KMS-11 (cell line): ENCODE measurements around the gene ADAMTSL2.

ENCODE experiments used
- H2AFZ ChIP-seq: fragments of 200-600 bp; sonication (generic); 2 replicates; pipeline ENCODE4 v1.6.1; 2016; ENCODE audit warnings: antibody characterized with exemption, mixed run types, low read depth
- H3K27ac ChIP-seq: fragments of 200-600 bp; sonication (generic); 2 replicates; pipeline ENCODE4 v1.6.1; 2016; ENCODE audit warnings: mild to moderate bottlenecking, mixed run types
- H3K27me3 ChIP-seq: fragments of 200-600 bp; sonication (generic); 2 replicates; pipeline ENCODE4 v1.6.1; 2017; ENCODE audit warnings: mild to moderate bottlenecking, low read depth, mixed run types, moderate library complexity; ENCODE audit not compliant: insufficient read depth
- H3K36me3 ChIP-seq: fragments of 200-600 bp; sonication (generic); 2 replicates; pipeline ENCODE4 v1.6.1; 2017; ENCODE audit warnings: mild to moderate bottlenecking, mixed run types; ENCODE audit not compliant: insufficient read depth
- H3K4me1 ChIP-seq: fragments of 200-600 bp; sonication (generic); 2 replicates; pipeline ENCODE4 v1.6.1; 2016; ENCODE audit warnings: mild to moderate bottlenecking, low read depth, mixed run types; ENCODE audit not compliant: poor library complexity, severe bottlenecking
- H3K4me2 ChIP-seq: fragments of 200-600 bp; sonication (generic); 2 replicates; pipeline ENCODE4 v1.7.0; 2016; ENCODE audit warnings: mild to moderate bottlenecking, mixed run types
- H3K4me3 ChIP-seq: fragments of 200-600 bp; sonication (generic); IDR thresholded peaks from 2 replicates; pipeline ENCODE4 v1.6.1; 2017; ENCODE audit warnings: low read depth, low read length, mixed read lengths; ENCODE audit not compliant: insufficient read depth
- H3K79me2 ChIP-seq: fragments of 200-600 bp; sonication (generic); 2 replicates; pipeline ENCODE4 v1.6.1; 2016; ENCODE audit warnings: low read depth, mixed run types; ENCODE audit not compliant: insufficient read depth
- H3K9ac ChIP-seq: fragments of 200-600 bp; sonication (generic); 2 replicates; pipeline ENCODE4 v1.6.1; 2016; ENCODE audit warnings: mild to moderate bottlenecking, mixed run types
- H4K20me1 ChIP-seq: fragments of 200-600 bp; sonication (generic); 2 replicates; pipeline ENCODE4 v1.6.1; 2016; ENCODE audit warnings: mild to moderate bottlenecking, mixed run types; ENCODE audit not compliant: insufficient read depth
- CTCF ChIP-seq: fragments of 200-600 bp; sonication (generic); conservative IDR thresholded peaks from 2 replicates; pipeline ENCODE4 v1.6.1; 2017; ENCODE audit warnings: low read depth, mild to moderate bottlenecking, antibody characterized with exemption, low read length, moderate library complexity, mixed read lengths

Gene ADAMTSL2

GRCh38 chr9:133602277-133602676 lies 67.8 kb downstream of the ADAMTSL2 start:
- H3K4me3 ChIP-seq = no peak overlapping the region
- H3K4me2 ChIP-seq = no peak overlapping the region
- no peak overlapping the region for H3K9ac ChIP-seq
- no peaks in the 10 kb centered on the region for H3K4me1 ChIP-seq
- no peaks in the 10 kb centered on the region for H3K36me3 ChIP-seq
- TF ChIP-seq CTCF = no peak
- H4K20me1 ChIP-seq = no peaks in the 10 kb centered on the region
- peaks cover 55% of the 10 kb centered on the region for H3K27me3 ChIP-seq
- H3K79me2 ChIP-seq = no peaks in the 10 kb centered on the region
- no peak overlapping the region for H3K27ac ChIP-seq
- no peak overlapping the region for H2AFZ ChIP-seq

- H3K4me1 ChIP-seq = no peaks in the 10 kb centered on the region
- H2AFZ ChIP-seq = no peak overlapping the region
Observed at GRCh38 chr9:133603135-133603927, 68.8 kb downstream of the ADAMTSL2 start.

GRCh38 chr9:133604214-133604613 lies 69.7 kb downstream of the ADAMTSL2 start:
- H3K9ac ChIP-seq = no peak overlapping the region
- no peak overlapping the region for H3K27ac ChIP-seq
- TF ChIP-seq CTCF = no peak
- no peaks in the 10 kb centered on the region for H3K4me1 ChIP-seq
- H4K20me1 ChIP-seq = no peaks in the 10 kb centered on the region
- no peaks in the 10 kb centered on the region for H3K36me3 ChIP-seq
- H3K4me3 ChIP-seq = no peak overlapping the region
- H2AFZ ChIP-seq = no peak overlapping the region
- no peaks in the 10 kb centered on the region for H3K79me2 ChIP-seq
- H3K4me2 ChIP-seq = no peak overlapping the region
- H3K27me3 ChIP-seq = peaks cover 63% of the 10 kb centered on the region

More at GRCh38 chr9:133603135-133603927, 68.8 kb downstream of the ADAMTSL2 start:
- Histone ChIP-seq H4K20me1 (no peaks in the 10 kb centered on the region), H3K9ac (no peak overlapping the region), H3K4me2 (no peak overlapping the region), H3K4me3 (no peak overlapping the region), H3K27me3 (peaks cover 63% of the 10 kb centered on the region), H3K79me2 (no peaks in the 10 kb centered on the region), H3K27ac (no peak overlapping the region), H3K36me3 (no peaks in the 10 kb centered on the region)
- no peak for TF ChIP-seq CTCF

GRCh38 chr9:133604856-133605255 lies 70.4 kb downstream of the ADAMTSL2 start:
- Histone ChIP-seq H3K27me3 (peaks cover 66% of the 10 kb centered on the region), H2AFZ (no peak overlapping the region), H4K20me1 (no peaks in the 10 kb centered on the region), H3K4me3 (no peak overlapping the region), H3K79me2 (no peaks in the 10 kb centered on the region), H3K9ac (no peak overlapping the region), H3K27ac (no peak overlapping the region), H3K4me2 (no peak overlapping the region), H3K4me1 (no peaks in the 10 kb centered on the region), H3K36me3 (no peaks in the 10 kb centered on the region)
- no peak for TF ChIP-seq CTCF
